ENCODE results near the gene ZFY.
"Not testable (repeated sequence)": the region's sequence is repeated elsewhere in the genome, so short reads cannot be mapped to it uniquely, and the experiment has no call there.

ZFY gene

DNA sequence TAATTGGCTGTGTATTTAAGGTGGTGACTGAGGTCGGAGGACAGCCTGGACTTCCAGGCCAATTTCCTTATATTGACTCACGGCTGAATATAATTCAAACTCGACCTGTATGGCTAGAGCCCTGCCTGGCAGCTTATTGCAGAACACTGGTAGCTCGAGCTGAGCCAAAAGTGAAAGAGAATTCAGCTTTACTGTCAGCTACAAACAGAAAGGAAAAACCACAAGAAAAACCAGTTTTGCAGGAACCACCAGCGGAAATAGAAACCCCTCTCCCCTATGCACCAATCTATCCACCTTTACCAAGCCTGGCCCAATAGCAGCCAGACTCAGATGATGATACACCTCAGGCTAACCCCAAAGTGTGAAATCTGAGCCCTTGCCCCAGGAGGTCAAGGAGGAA lies 68.7 kb downstream of the ZFY start:
- no peaks in the 10 kb centered on the region for H3K27me3 Mint-ChIP-seq
- H3K9me3 Mint-ChIP-seq (ENCODE audit: low read depth) = no peaks in the 10 kb centered on the region
- peak overlapping the region; percentile 93 for H3K27ac Mint-ChIP-seq
- H3K4me1 Mint-ChIP-seq (ENCODE audit: low read depth) = peaks cover 72% of the 10 kb centered on the region
- H3K4me3 Mint-ChIP-seq = peak overlapping the region; percentile 90
- H3K36me3 Mint-ChIP-seq = no peaks in the 10 kb centered on the region

- not testable (repeated sequence) for H3K27me3 Mint-ChIP-seq; H3K9me3 Mint-ChIP-seq (ENCODE audit: low read depth); H3K36me3 Mint-ChIP-seq; H3K4me3 Mint-ChIP-seq; H3K27ac Mint-ChIP-seq
- H3K4me1 Mint-ChIP-seq (ENCODE audit: low read depth) = peaks cover 61% of the 10 kb centered on the region
Measured at GRCh38 chrY:3006031-3006430, 70.8 kb downstream of the ZFY start.

DNA sequence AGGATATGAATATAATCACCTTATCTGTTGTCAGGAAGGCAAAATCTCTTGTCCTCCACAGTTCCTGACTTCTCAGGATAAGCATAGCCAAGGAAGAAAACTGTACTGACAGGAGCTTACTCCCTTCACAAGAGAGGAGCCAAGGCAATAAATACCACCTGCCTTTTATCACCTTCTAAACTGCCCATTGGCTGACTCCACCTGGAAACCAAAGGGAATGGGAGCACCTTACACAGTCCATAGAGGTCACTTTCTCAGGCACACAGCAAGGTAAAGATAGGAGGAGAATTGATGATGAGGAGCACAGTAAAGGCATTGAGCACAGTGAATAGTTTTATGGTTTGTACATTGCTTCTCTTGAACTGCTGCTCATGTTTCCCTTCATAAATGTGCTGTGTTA lies 72.8 kb downstream of the ZFY start:
- Mint-ChIP-seq H3K27me3 (no peaks in the 10 kb centered on the region), H3K9me3 (ENCODE audit: low read depth) (no peaks in the 10 kb centered on the region), H3K27ac (no peak overlapping the region), H3K36me3 (no peaks in the 10 kb centered on the region), H3K4me3 (no peak overlapping the region), H3K4me1 (ENCODE audit: low read depth) (peaks cover 46% of the 10 kb centered on the region)

DNA sequence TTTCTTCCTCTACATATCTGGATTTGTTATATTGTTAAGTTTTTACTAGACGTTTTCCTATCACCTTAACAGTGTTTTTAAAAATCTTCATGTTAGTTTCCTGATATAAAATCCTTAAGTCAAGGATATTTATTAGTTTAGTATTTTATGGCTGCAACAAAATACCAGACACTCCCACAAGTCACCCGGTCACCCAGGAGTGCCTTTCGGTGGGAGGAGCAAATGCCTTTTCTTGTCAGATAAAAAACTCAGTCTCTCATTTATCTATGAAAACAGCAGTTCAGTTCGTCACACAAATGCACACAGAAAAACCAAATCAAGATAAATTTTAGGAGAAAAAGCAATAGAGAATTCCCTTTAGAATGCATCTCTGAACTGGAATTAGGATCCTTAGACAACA lies 77.0 kb downstream of the ZFY start:
- H3K27me3 Mint-ChIP-seq = no peaks in the 10 kb centered on the region

DNA sequence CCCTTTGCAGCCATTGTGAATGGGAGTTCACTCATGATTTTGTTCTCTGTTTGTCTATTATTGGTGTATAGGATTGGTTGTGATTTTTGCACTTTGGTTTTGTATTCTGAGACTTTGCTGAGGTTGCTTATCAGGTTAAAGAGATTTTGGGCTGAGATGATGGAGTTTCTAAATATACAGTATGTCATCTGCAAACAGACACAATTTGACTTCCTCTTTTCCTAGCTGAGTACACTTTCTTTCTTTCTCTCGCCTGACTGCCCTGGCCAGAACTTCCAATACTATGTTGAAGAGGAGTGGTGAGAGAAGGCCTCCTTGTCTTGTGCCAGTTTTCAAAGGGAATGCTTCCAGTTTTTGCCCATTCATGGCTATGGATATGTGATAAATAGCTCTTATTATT lies 81.4 kb downstream of the ZFY start:
- no peaks in the 10 kb centered on the region for H3K9me3 Mint-ChIP-seq (ENCODE audit: low read depth)
- no peak overlapping the region for H3K4me3 Mint-ChIP-seq
- peaks cover 20% of the 10 kb centered on the region for H3K4me1 Mint-ChIP-seq (ENCODE audit: low read depth)
- H3K27ac Mint-ChIP-seq = no peak overlapping the region
- H3K27me3 Mint-ChIP-seq = no peaks in the 10 kb centered on the region
- H3K36me3 Mint-ChIP-seq = peaks cover 2% of the 10 kb centered on the region

More for the DNA sequence above, 77.0 kb downstream of the ZFY start:
- Mint-ChIP-seq H3K4me3 (no peak overlapping the region), H3K9me3 (ENCODE audit: low read depth) (no peaks in the 10 kb centered on the region), H3K36me3 (no peaks in the 10 kb centered on the region), H3K27ac (no peak overlapping the region), H3K4me1 (ENCODE audit: low read depth) (peaks cover 22% of the 10 kb centered on the region)

DNA sequence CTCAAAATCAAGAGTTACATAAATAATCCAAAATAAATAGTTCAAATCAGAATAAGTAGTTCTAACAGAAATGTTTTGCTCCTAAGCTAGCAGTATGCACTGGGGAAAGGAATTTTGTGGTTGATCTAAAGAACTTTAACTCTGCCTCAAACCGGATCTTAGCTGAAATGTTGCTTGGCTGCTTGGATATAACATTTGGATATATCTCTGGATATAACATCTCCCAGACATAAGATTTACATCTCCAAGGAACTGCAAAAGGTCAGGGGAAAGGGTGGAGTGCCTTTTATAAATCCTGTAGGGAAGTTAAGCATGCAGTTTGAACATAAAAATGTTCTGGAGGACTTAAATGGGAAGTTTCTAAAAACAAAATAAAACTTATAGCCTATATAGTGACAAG lies 83.4 kb downstream of the ZFY start:
- Mint-ChIP-seq H3K36me3 (peaks cover 2% of the 10 kb centered on the region), H3K4me3 (no peak overlapping the region), H3K9me3 (ENCODE audit: low read depth) (no peaks in the 10 kb centered on the region), H3K4me1 (ENCODE audit: low read depth) (peaks cover 24% of the 10 kb centered on the region), H3K27me3 (no peaks in the 10 kb centered on the region), H3K27ac (no peak overlapping the region)

DNA sequence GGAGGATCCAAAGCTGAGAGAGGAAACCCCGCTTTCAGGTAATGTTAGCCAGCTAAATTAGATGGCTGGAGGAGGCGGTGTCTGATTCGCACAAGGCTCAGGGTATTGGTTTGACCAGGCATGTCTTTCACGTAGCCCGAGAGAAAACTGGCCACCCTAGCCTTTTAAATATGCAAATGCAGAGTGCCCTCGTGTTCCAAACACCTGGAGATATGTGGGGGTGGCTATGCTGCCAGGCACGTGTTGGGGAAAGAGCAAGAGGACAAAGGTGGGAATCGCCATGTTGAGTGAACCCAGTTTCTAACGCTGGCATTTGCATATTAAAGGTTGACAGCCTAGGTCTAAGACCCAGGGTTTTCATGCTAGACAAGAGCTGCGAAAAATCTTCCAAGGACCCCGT lies 84.4 kb downstream of the ZFY start:
- H3K4me1 Mint-ChIP-seq (ENCODE audit: low read depth) = peaks cover 30% of the 10 kb centered on the region
- no peaks in the 10 kb centered on the region for H3K27me3 Mint-ChIP-seq
- no peaks in the 10 kb centered on the region for H3K9me3 Mint-ChIP-seq (ENCODE audit: low read depth)
- no peak overlapping the region for H3K4me3 Mint-ChIP-seq
- H3K36me3 Mint-ChIP-seq = peaks cover 2% of the 10 kb centered on the region
- H3K27ac Mint-ChIP-seq = no peak overlapping the region

- H3K4me3 Mint-ChIP-seq = no peak overlapping the region
- peaks cover 29% of the 10 kb centered on the region for H3K4me1 Mint-ChIP-seq (ENCODE audit: low read depth)
- no peaks in the 10 kb centered on the region for H3K27me3 Mint-ChIP-seq
- no peak overlapping the region for H3K27ac Mint-ChIP-seq
- H3K9me3 Mint-ChIP-seq (ENCODE audit: low read depth) = no peaks in the 10 kb centered on the region
- H3K36me3 Mint-ChIP-seq = peaks cover 2% of the 10 kb centered on the region
Measured at GRCh38 chrY:3021176-3021575, 86.0 kb downstream of the ZFY start.

- Mint-ChIP-seq H3K4me3 (no peak overlapping the region), H3K27me3 (no peaks in the 10 kb centered on the region), H3K36me3 (peaks cover 2% of the 10 kb centered on the region), H3K27ac (no peak overlapping the region), H3K9me3 (ENCODE audit: low read depth) (no peaks in the 10 kb centered on the region), H3K4me1 (ENCODE audit: low read depth) (peaks cover 20% of the 10 kb centered on the region)
Measured at GRCh38 chrY:3023606-3024005, 88.4 kb downstream of the ZFY start.

GRCh38 chrY:3025357-3025756 lies 90.2 kb downstream of the ZFY start:
- Mint-ChIP-seq H3K9me3 (ENCODE audit: low read depth) (no peaks in the 10 kb centered on the region), H3K4me3 (no peak overlapping the region), H3K4me1 (ENCODE audit: low read depth) (peaks cover 24% of the 10 kb centered on the region), H3K36me3 (no peaks in the 10 kb centered on the region), H3K27ac (no peak overlapping the region), H3K27me3 (no peaks in the 10 kb centered on the region)
